ENCODE results near the gene CTU2. TPM values are rescaled to one million over a fixed set of nuclear protein-coding genes. Genes with fewer than 3 reads are reported as not detected.

The CTU2 gene
- total and polyA plus RNA-seq, 2 experiments from 2014 or later: 5.9 to 19.5 TPM

DNA sequence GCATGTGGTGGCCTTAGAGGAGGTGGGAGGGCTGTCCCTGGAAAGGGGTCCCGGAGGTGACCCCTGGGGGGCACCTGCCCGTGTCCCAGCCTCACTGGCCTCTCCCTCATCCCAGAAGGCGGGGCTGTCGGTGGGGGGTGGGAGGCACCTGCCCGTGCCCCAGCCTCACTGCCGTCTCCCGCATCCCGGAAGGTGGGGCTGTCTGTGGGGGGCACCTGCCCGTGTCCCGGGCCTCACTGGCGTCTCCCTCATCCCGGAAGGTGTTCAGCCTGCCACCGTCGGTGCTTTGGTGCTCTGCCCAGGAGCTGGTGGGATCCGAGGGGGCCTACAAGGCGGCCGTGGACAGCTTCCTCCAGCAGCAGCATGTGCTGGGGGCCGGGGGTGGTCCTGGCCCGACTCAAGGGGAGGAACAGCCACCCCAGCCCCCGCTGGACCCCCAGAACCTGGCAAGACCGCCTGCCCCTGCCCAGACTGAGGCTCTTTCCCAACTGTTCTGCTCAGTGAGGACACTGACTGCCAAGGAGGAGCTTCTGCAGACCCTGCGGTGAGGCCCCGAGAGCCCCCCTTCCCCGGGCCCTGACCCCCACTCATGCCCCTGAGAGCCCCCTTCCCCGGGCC is 6.2 kb downstream of the CTU2 start:
- H3K9me3 ChIP-seq (ENCODE audit: low read depth): no peaks in the 10 kb centered on the region
- H3K36me3 ChIP-seq (replicated peaks; ENCODE audit: insufficient read depth, low read depth): no peaks in the 10 kb centered on the region
- 89% methylated on average over 17 of the region's 25 CpGs for WGBS (ENCODE audit: low lambda C conversion rate, missing lambda C conversion rate)
- no peak for DNase-seq (ENCODE audit: low spot score)
- no peak overlapping the region for H2AFZ ChIP-seq
- peaks cover 11% of the 10 kb centered on the region for H3K79me2 ChIP-seq
- no peak overlapping the region for H3K27ac ChIP-seq
- no peaks in the 10 kb centered on the region for H3K9me2 ChIP-seq (replicated peaks; ENCODE audit: insufficient read depth)
- no peak overlapping the region for H3K4me3 ChIP-seq
- no peak overlapping the region for H3K4me2 ChIP-seq
- TF ChIP-seq, protein P1, sequence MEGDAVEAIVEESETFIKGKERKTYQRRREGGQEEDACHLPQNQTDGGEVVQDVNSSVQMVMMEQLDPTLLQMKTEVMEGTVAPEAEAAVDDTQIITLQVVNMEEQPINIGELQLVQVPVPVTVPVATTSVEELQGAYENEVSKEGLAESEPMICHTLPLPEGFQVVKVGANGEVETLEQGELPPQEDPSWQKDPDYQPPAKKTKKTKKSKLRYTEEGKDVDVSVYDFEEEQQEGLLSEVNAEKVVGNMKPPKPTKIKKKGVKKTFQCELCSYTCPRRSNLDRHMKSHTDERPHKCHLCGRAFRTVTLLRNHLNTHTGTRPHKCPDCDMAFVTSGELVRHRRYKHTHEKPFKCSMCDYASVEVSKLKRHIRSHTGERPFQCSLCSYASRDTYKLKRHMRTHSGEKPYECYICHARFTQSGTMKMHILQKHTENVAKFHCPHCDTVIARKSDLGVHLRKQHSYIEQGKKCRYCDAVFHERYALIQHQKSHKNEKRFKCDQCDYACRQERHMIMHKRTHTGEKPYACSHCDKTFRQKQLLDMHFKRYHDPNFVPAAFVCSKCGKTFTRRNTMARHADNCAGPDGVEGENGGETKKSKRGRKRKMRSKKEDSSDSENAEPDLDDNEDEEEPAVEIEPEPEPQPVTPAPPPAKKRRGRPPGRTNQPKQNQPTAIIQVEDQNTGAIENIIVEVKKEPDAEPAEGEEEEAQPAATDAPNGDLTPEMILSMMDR (IDR thresholded peaks at IDR 0.05; ENCODE audit: poor library complexity): no peak
- TF ChIP-seq EZH2phosphoT487 (IDR thresholded peaks at IDR 0.05; ENCODE audit: low read depth, severe bottlenecking, unreplicated experiment) (no peak), EZH2 (IDR thresholded peaks at IDR 0.05; ENCODE audit: borderline replicate concordance) (no peak)
- no peaks in the 10 kb centered on the region for H4K20me1 ChIP-seq (ENCODE audit: insufficient read depth, poor library complexity, severe bottlenecking)
- no peaks in the 10 kb centered on the region for H3K4me1 ChIP-seq (ENCODE audit: insufficient read depth)
- no peaks in the 10 kb centered on the region for H3K27me3 ChIP-seq

DNA sequence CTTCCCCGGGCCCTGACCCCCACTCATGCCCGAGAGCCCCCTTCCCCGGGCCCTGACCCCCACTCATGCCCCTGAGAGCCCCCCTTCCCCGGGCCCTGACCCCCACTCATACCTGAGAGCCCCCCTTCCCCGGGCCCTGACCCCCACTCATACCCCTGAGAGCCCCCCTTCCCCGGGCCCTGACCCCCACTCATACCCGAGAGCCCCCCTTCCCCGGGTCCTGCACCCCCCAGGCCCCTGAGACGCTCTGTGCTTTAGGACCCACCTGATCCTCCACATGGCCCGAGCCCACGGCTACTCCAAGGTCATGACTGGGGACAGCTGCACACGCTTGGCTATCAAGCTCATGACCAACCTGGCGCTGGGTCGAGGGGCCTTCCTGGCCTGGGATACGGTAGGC is 6.8 kb downstream of the CTU2 start:
- no peak for DNase-seq (ENCODE audit: low spot score)
- TF ChIP-seq, protein P1 (IDR thresholded peaks at IDR 0.05; ENCODE audit: poor library complexity): no peak
- TF ChIP-seq EZH2 (IDR thresholded peaks at IDR 0.05; ENCODE audit: borderline replicate concordance): no peak
- TF ChIP-seq EZH2phosphoT487 (IDR thresholded peaks at IDR 0.05; ENCODE audit: low read depth, severe bottlenecking, unreplicated experiment): no peak
- H3K4me3 ChIP-seq: no peak overlapping the region
- H3K27me3 ChIP-seq: no peaks in the 10 kb centered on the region
- WGBS (ENCODE audit: low lambda C conversion rate, missing lambda C conversion rate): 98% methylated on average over 7 of the region's 15 CpGs
- H3K27ac ChIP-seq: no peak overlapping the region
- H3K79me2 ChIP-seq: peaks cover 6% of the 10 kb centered on the region
- H3K9me3 ChIP-seq (ENCODE audit: low read depth): no peaks in the 10 kb centered on the region
- no peak overlapping the region for H3K4me2 ChIP-seq
- no peaks in the 10 kb centered on the region for H4K20me1 ChIP-seq (ENCODE audit: insufficient read depth, poor library complexity, severe bottlenecking)
- H2AFZ ChIP-seq: no peak overlapping the region
- H3K36me3 ChIP-seq (replicated peaks; ENCODE audit: insufficient read depth, low read depth): no peaks in the 10 kb centered on the region
- no peaks in the 10 kb centered on the region for H3K9me2 ChIP-seq (replicated peaks; ENCODE audit: insufficient read depth)
- no peaks in the 10 kb centered on the region for H3K4me1 ChIP-seq (ENCODE audit: insufficient read depth)

DNA sequence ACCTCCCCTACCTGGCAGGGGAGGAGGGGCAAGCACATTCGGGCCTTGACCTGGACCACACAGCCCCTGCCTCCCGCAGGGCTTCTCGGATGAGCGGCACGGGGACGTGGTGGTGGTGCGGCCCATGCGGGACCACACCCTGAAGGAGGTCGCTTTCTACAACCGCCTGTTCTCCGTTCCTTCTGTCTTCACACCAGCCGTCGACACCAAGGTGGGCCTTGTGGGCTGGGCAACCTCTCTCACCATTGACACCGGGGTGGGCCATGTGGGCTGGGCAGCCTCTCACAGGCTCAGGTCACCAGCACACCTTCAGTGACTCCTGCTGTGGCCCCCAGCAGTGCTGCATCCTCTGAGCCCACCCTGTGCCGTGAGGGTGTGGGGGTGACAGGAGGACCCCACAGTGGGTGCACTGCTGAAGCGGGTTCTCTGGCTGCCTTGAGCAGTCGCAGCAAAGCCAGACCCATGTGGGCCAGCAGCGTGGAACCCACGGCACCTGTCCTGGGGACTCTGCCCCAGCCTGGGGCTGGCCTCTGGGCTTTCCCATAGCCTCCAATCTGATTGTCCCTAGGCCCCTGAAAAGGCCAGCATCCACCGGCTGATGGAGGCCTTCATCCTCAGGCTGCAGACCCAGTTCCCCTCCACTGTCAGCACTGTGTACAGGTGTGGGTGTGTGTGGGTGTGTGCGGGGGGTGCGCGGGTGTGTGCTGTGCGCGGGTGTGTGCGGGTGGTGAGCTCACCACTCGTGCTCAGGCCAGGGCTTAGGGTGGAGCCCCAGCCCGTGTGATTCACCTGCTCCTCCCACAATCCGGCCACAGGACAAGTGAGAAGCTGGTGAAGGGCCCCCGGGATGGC is 7.5 kb downstream of the CTU2 start:
- Histone ChIP-seq H4K20me1 (ENCODE audit: insufficient read depth, poor library complexity, severe bottlenecking) (no peaks in the 10 kb centered on the region), H3K79me2 (no peaks in the 10 kb centered on the region), H3K9me3 (ENCODE audit: low read depth) (no peaks in the 10 kb centered on the region), H3K27me3 (no peaks in the 10 kb centered on the region), H3K4me1 (ENCODE audit: insufficient read depth) (no peaks in the 10 kb centered on the region), H3K4me3 (no peak overlapping the region), H3K4me2 (no peak overlapping the region), H3K27ac (no peak overlapping the region), H2AFZ (no peak overlapping the region), H3K9me2 (replicated peaks; ENCODE audit: insufficient read depth) (no peaks in the 10 kb centered on the region), H3K36me3 (replicated peaks; ENCODE audit: insufficient read depth, low read depth) (no peaks in the 10 kb centered on the region)
- no peak for TF ChIP-seq EZH2phosphoT487 (IDR thresholded peaks at IDR 0.05; ENCODE audit: low read depth, severe bottlenecking, unreplicated experiment)
- TF ChIP-seq EZH2 (IDR thresholded peaks at IDR 0.05; ENCODE audit: borderline replicate concordance): no peak
- TF ChIP-seq, protein P1 (IDR thresholded peaks at IDR 0.05; ENCODE audit: poor library complexity): no peak
- 90% methylated on average over 30 of the region's 30 CpGs for WGBS (ENCODE audit: low lambda C conversion rate, missing lambda C conversion rate)
- DNase-seq (ENCODE audit: low spot score): no peak

Measured in hepatocyte (in vitro differentiated cells).